ENCODE data around the gene RSF1.

The RSF1 gene

DNA sequence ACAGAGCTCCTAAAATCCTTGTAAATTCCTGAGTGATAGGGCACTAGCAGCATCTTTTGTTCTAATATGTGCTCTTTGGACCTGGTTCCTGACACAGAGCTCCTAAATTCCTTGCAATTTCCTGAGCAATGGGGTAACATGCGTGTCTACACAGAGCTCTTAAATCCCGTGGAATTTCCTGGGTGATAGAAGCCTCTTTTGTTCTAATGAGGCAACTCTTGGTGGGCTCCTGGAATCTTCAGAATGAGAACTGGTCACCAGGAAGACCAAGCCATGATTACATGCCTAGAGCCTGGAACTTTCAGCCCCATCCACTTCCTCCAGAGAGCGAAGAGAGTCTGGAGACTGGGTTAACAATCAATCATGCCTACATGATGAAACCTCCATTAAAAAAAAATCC lies 19.0 kb downstream of the RSF1 start:
- DNase-seq (ENCODE audit: low spot score) = no peak

DNA sequence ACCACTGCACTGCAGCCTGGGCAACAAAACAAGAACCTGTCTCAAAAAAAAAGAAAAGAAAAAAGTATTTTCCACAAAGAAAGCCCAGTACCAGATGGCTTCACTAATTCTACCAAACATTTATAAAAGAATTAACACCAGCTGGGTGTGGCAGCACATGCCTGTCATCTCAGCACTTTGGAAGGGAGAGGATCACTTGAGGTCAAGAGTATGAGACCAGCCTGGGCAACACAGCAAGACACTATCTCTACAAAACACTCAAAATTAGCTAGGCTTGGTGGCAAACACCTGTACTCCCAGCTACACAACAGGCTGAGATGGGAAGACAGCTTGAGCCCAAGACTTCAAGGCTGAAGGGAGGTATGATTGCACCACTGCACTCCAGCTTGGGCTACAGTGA lies 20.1 kb downstream of the RSF1 start:
- DNase-seq (ENCODE audit: low spot score) = no peak

DNA sequence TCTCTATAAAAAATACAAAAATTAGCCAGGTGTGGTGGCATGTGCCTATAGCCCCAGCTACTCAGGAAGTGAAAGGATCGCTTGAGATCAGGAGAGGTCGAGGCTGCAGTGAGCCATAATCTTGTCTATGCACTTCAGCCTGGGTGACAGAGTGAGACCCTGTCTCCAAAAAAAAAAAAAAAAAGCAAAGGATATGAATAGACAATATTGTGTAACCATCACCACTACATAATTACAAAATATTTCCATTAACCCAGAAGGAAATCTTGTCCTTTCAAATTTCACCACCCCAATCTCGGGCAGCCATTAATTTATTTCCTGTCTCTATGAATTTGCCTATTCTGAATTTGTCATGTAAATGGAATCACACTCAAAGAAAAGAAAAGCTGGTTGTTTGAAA lies 21.2 kb downstream of the RSF1 start:
- DNase-seq (ENCODE audit: low spot score) = no peak

DNA sequence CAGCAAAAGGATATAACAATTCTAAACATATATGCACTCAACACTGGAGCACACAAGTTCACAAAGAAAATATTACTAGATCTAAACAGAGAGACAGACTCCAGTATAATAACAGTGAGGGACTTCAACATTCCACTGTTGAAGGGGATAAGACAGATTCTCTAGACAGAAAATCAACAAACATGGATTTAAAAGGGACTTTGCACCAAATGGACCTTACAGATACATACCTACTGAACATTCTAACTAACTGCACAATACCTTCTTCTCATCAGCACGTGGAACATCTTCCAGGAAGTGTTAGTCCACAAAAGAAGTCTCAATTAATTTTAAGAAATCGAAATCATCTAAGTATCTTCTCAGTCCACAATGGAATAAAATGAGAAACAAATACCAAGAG lies 26.6 kb downstream of the RSF1 start:
- no peak for DNase-seq (ENCODE audit: low spot score)

DNA sequence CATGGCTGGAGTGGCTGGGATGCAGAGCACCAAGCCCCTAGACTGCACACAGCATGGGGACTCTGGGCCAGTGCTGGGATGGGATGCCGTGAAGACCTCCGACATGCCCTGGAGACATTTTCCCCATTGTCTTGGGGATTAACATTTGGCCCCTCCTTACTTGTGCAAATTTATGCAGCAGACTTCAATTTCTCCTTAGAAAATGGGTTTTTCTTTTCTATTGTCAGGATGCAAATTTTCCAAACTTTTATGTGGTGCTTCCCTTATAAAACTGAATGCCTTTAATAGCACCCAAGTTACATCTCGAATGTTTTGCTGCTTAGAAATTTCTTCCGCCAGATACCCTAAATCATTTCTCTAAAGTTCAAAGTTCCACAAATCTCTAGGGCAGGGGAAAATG lies 29.2 kb downstream of the RSF1 start:
- DNase-seq (ENCODE audit: low spot score) = no peak

DNA sequence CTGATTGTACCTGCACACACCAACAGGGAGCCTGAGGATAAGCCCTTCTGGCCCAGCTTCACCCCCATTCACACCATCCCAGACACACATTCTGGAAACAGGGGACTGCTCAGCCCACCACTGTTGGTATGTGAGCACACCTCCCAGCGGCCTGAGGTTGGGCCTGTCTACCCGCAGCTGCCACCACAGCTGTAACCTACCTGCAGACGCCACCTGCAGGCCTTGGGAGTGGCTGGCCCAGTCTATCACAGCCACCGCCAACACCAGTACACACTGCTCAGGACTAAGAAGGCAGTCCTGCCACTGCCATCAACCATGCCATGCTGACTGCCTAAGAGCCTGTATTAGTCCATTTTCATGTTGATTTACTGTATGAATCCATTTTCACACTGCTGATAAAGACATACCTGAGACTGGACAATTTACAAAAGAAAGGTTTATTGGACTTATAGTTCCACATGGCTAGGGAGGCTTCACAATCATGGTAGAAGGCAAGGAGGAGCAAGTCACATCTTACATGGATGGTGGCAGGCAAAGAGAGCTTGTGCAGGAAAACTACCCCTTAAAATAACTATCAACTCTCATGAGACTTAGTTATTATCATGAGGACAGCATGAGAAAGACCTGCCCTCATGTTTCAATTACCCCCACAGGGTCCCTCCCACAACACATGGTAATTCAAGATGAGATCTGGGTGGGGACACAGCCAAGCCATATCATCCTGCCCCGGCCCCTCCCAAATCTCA lies 30.6 kb downstream of the RSF1 start:
- no peak for DNase-seq (ENCODE audit: low spot score)

DNA sequence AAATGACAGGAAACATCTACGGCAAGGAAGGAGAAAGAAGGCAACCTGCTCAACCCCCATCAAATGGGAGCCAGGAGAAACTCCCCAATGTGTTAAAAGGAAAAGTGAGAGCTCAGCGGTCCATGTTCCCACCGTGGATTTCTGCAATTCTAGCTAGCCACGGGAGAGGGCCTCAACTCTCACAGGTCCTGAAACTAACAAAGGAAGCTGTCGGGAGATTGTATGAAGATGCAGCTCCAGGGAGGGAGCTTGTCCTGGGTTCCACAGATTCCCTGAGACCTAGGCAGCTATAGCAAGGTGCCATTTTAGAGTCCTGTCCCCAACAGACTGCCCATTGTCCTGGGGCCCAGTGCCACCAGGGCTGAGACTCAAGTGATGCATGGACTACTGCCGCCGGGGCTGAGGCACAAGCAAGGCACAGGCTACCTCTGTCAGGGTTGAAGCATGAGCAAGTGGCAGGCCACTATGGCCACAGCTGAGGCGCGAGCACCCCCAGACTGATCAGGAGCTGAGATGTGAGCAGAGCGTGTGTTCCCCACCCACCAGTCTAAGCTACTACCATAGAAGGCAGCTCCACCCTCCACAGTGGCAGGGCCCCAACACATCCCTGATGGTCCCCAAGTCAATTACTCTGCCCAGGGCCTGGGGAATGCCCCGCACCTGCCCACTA lies 31.3 kb downstream of the RSF1 start:
- no peak for DNase-seq (ENCODE audit: low spot score)

DNA sequence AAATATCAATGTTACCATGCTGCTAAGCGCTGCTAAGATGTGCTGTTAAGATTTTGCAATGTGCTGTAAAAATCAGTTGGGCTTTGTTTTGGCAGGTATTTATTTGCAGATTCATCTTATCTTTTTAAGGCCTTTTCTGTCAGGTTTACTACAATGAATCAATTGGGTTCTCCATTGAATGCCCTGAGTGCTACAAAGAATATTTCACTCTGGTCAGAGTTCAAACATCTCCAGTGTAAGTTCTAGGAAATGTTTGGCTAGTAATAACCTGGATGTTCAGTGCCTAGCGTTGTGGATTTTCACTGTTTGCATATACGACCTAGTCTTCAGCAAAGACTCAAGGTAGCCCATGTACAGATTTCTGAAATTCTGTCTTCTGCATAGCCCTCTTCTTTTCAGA lies 36.0 kb downstream of the RSF1 start:
- DNase-seq (ENCODE audit: low spot score) = no peak

DNA sequence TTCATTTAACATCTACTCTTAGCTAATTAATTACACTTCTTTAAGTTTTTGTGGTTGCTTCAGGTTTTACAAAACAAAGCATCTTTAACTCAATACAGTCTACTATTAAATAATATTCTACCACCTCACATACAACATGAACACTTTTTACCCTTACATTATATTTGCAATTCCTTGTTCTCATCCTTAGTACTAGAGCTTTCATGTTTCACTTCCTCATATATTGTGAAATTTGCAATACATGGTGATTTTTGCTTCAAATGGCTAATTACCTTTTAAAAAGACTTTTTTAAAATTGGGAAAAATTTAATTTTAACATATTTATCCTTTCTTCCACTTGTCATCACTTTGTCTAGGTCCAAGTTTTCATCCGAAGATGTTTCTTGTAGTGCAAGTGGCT lies 37.5 kb downstream of the RSF1 start:
- DNase-seq (ENCODE audit: low spot score) = no peak

DNA sequence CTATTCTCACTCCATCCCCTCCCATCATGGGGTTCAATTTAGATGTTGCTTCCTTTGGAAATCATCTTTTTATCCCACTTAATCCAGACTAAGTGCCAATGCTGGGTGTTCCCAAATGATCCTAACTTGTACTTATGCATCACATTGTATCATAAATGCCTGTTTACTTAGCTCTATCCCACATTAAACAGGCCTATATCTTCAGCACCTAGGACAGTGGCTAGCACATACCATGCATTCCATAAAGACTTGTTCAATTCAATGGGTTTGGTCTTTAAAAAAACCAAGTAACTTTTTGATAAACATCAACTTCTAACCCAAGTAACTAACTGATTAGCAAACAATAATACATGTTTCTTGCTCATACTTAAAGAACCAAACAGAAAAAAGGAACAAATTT lies 40.6 kb downstream of the RSF1 start:
- no peak for DNase-seq (ENCODE audit: low spot score)

DNA sequence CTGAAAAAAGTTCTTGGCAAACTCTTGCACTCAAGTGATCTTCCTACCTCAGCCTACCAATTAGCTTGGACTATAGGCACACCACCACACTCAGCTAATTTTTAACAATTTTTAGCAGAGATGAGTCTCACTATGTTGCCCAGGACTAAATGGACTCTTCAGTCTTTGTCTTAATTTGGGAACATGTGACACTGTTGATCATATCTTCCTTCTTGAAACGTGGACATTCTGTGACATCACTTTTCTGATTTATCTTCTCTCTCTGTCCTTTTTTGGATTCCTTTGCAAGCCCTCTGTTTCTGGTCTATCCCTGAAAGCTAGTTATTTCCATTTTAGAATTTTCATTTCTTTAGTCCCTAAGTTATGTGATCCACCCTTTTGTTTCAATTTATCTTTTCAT lies 42.0 kb downstream of the RSF1 start:
- no peak for DNase-seq (ENCODE audit: low spot score)

DNA sequence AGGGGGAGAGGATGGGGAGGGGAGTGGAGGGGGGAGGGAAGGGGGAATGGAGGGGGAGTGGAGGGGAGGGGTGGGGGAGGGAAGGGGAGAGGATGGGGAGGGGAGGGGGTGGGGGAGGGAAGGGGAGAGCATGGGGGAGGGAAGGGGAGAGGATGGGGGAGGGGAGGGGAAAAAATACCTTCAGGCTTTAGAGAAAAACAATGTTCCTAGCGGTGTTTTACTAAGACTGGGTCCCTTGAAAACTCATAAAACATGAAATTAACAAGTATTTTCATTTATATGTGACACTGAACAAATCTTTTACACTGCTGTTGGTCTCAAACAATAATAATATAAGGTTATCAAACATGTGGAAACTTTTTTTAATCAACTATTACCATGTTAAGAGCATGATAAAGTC lies 42.4 kb downstream of the RSF1 start:
- DNase-seq (ENCODE audit: low spot score) = no peak

DNA sequence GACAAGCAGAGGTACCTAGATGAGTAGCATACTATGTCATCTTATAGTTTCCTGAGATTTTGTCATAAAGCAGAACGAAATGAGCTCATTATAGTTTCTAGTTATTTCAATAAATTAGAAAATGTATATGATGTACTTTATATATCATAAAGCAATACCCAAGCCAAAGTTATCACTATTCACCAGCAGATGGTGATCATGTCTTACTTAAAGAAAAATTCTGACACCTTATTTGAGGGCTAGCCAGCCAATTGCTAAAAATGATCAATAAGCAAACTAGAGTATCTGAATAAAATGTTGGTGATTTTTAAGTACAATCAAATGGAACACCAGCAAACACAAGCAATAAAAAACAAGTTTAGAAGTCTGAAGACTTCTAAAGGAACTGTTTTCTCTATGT lies 44.1 kb downstream of the RSF1 start:
- DNase-seq (ENCODE audit: low spot score) = no peak

DNA sequence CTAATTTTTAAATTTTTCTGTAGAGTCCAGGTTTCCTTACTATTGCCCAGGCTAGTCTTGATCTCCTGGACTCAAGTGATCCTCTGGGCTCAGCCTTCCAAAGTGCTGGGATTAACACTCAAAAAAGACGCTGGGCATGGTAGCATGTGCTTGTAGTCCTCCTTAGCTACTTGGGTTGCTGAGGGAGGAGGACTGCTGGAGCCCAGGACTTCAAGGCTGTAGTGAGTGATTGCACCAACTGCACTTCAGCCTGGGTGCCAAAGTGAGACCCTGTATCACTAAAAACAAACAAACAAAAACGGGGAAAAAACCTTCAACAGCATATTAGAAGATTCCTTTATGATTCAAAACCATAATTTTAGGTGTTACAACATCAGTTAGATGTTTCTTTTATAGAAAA lies 44.6 kb downstream of the RSF1 start:
- DNase-seq (ENCODE audit: low spot score) = no peak

DNA sequence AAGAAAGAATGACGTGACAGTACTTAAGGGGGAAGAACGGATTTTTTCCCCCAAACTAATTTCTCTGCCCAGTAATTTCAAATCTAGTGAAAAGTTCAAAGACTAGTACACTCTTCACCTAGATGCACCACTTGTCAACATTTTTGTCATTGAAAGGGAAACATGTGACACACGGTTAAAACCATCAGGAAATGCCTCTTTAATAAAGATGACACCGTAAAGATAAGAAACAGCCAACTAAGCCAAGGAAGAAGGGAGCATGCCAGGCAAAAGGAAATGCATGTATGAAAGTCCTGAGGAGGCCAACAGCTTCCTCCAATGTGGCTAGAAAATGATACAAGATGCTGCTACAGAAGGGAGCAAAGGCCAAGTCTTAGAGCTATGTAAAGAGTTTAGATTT lies 49.4 kb downstream of the RSF1 start:
- no peak for DNase-seq (ENCODE audit: low spot score)

DNA sequence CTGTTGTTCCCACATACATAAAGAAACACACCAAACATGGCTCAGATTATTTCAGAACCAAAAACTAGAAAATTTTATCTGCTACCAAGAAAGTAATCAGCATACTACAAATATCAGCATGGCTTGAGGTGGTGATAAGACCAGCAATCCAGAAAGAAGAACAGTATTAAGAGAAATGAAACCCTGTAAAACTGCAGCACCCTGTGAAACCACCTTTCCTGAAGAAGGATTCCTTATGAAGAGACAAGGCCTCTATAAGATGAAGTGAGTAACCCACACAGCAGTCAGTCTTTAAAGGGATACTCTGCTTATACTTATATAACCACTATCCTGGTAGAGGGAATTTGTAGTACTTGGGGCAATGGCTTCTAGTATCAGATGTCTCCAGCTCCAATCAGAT lies 49.9 kb downstream of the RSF1 start:
- no peak for DNase-seq (ENCODE audit: low spot score)

DNA sequence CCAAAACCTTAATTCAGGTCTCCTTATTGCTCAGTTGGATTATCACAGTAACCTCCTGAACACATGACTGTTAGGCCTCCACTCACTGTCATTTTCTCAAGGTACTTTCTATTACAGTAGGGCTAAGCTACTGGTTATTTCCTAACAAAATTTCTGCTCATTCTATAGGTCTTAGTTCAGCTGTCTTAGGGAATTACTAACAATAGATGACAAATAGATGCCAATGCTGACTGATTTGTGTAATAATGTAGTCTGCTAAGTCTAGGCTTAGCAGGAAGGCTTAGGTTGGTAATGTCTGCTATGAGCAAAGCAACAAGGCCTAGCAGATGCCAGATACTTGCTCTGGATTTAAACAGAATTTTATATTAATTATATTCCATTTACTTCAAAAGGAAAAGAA lies 58.1 kb downstream of the RSF1 start:
- DNase-seq (ENCODE audit: low spot score) = no peak

DNA sequence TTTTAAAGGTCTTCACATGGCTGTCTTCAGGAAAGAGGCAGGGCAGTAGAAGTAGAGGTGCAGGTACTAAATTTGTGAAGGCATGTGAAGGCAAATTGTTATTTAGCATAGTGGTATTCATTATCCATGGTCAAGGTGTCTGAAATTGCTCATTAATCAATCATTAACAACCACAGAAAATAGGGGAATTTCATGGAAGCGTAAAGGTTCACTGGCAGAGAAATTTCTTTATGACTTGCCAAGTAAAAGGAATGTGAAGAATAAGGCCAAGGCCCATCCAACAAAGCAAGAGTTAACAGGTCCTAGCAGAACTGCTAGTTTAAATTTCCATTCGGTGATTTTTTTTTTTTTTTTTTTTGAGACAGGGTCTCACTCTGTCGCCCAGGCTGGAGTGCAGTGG lies 59.0 kb downstream of the RSF1 start:
- no peak for DNase-seq (ENCODE audit: low spot score)

DNA sequence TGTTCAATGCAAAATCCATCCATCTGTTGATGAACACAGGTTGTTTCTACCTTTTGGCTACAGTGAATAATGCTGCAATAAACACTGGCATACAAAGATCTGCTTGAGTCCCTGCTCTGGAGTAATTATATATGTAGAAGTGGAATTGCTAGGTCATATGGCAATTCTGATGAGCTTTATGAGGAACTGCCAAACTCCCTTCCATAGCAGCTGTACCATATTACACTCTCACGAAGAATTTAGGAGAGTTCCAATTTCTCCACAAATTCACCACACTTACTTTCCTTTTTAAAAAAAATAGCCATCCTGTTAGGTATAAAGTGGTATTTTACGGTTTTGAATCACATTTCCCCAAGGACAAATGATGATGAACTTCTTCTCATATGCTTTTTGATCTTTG lies 62.2 kb downstream of the RSF1 start:
- no peak for DNase-seq (ENCODE audit: low spot score)

DNA sequence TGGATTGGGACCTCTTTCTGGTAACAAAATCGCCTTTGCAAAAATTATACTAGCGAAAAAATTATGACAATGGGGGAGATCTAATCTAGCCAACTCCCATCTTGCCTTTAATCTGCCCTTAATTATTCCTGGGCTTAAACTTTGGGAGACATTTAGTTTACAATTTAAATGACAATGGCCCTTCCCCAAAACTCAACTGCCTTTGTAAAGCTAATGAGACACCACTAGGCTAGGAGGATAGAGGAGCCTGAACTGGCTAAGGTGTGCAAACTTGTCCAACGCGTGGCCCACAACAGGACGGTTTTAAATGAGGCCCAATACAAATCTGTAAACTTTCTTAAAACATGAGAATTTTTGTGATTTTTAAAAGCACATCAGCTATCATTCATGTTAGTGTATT lies 67.3 kb downstream of the RSF1 start:
- DNase-seq (ENCODE audit: low spot score) = no peak

DNA sequence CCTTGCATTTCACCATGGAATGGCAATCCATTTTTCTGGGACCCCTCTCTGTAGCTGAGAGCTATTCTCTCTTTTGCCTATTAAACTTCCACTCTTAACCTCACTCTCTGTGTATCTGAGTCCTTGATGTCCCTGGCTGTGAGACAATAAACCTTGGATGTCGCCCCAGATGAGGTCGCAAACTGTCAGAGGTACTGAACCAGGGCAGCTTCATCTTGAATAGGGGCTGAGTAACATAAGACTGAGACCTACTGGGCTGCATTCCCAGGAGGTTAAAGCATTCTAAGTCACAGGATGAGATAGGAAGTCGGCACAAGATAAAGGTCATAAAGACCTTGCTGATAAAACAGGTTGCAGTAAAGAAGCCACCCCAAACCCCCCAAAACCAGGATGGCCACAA lies 68.0 kb downstream of the RSF1 start:
- no peak for DNase-seq (ENCODE audit: low spot score)

DNA sequence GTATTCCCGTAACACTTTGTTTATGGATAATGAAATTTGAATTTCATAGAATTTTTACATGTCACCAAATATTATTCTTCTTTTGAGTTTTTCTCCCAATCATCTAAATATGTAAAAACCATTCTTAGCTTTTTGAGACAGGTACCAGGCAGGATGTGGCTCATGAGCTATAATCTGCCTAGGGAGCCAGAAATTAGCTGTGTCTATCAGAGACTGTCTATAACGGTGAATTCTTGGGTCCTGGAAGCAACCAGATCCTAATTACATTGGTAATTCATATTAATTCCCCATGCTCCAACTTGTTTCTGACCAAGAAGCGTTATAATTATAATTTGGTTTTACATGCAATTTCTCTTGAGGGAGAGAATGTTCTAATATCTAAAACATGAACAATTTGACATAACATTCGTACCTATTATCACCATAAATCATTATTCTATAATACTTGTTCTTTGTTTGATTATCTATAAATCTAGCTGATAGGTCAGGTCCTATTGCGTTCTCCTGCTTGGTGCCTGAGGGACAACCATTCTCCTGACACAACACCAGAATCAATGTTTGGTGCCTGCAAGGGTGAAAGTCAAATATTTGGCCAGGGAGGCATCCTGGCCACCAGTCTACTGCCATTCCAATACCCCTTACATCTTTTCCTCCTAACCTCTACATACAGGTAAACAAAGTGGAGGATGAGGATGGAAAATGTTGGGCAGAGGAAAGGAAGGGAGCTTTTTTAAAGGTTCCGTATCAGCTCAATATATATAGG lies 69.9 kb downstream of the RSF1 start:
- DNase-seq (ENCODE audit: low spot score) = no peak

DNA sequence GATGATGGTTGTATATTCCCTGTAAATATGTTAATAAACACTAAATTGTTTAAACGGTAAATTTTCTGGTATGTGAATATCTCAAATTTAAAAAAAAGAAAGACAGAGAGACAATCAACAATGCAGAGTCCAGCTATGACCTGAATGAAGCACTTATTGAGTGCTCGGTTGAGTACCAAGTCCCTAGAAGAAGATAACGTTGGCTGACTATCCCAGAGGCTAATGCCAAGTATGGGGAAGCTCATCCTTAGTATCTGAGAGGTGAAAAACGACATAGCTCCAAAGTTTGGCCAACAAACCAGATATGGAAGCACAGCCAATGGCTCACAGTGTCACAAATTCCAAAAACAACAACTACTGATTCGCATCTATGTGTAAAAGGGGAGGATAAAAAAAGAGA lies 71.3 kb downstream of the RSF1 start:
- DNase-seq (ENCODE audit: low spot score) = no peak

Data from Ammon's horn (tissue), 1 donor.